ENCODE measurements around the gene C1QL4. TPM values are rescaled to one million over a fixed set of nuclear protein-coding genes. Genes with fewer than 3 reads are reported as not detected.

Gene C1QL4
- total RNA-seq, 1 donor from 2014 or later = not detected

DNA sequence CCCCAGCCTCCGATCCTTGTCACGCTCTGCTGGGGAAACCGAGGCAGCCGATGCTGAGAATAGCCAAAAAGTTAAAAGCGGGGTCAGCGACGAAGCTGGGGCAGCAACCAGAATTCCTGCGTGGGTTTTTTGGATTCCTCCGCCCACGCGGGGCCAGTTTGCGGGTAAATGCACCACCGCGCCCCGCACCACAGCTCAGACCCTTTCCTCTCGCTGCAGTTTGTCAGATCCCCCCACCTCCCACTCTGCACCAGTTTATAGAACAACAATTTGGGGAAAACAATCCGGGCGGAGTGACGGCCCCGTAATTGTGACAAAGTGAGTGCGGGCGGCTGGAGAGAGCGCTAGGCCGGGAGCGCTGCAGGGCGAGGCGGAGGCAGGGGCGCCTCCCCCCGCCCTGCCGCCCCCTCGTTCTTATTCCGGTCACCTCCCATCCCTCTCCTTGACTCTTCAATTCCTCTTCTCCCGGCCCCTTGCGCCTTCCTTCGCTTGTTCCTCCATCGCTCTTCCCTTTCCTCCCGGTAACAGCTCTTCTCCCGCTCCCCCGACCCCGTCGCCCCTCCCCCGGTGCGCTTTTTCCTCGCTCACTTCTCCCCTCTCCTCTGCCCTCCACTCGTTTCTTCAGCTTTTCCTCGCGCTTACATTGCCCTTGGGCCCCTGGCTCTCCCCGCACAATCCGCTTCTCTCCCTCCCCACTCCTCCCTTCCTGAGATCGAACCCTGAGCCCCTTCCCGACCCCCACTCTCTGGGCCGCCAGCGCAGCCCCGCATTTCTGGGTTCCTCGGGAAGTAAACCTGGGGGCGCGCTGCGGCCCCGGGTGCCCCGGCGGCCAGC lies 9.1 kb upstream of the C1QL4 start:
- Mint-ChIP-seq H3K4me1 (ENCODE audit: low read depth) (peaks cover 19% of the 10 kb centered on the region), H3K27me3 (ENCODE audit: low read depth) (peaks cover 64% of the 10 kb centered on the region), H3K9me3 (no peaks in the 10 kb centered on the region), H3K4me3 (ENCODE audit: low read depth) (peak overlapping the region; percentile 67), H3K27ac (no peak overlapping the region), H3K36me3 (ENCODE audit: low read depth) (no peaks in the 10 kb centered on the region)
- intact Hi-C loops (cut with micrococcal nuclease) = loop anchor here (2.0 kb wide), 1 partner anchor 13 kb away; no protein-coding TSS in a partner anchor
- no peak for DNase-seq (ENCODE audit: low spot score)

DNA sequence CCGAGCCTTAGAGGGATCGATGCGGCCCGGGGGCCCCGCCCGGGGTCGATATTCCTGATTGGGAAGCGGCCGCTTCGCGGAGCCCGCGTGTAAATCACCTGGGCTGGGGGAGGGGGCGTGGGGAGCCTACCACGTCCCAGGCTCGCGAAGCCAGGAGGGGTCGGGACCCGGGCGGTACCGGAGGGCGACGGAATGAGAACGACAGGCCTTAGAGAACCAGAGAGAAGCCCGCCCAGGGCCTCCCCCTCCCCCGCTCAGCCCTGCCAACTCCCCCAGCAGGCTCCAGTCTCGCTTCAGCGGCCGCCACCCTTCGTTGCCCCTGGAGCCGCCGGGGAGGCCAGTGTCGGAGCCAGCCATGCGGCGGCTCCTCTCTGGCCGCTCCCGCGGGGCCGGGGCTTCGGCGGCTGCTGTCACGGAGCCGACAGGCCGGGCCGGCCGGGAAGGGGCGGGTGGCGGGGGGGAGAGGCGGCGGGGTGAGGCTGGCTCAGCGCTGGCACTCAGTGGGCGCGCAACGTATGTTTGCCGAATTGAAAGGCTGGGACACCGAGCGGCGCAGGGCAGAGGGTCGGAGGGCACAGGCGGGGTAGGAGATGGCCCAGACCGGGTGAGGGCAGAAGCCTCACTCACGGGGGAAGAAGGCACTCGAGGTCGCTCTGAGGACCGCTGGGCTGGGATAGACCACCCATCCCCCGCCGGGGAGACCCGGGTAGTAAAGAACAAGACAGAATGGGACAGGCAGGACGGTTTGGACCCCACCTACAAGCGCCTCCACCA lies 8.2 kb upstream of the C1QL4 start:
- H3K27me3 Mint-ChIP-seq (ENCODE audit: low read depth) = peaks cover 67% of the 10 kb centered on the region
- no peaks in the 10 kb centered on the region for H3K9me3 Mint-ChIP-seq
- H3K4me3 Mint-ChIP-seq (ENCODE audit: low read depth) = no peak overlapping the region
- no peaks in the 10 kb centered on the region for H3K36me3 Mint-ChIP-seq (ENCODE audit: low read depth)
- H3K4me1 Mint-ChIP-seq (ENCODE audit: low read depth) = peaks cover 19% of the 10 kb centered on the region
- DNase-seq (ENCODE audit: low spot score) = no peak
- no peak overlapping the region for H3K27ac Mint-ChIP-seq
- intact Hi-C loops (cut with micrococcal nuclease) = no loop called here

- Mint-ChIP-seq H3K27me3 (ENCODE audit: low read depth) (peaks cover 73% of the 10 kb centered on the region), H3K9me3 (no peaks in the 10 kb centered on the region), H3K27ac (no peak overlapping the region), H3K4me1 (ENCODE audit: low read depth) (peaks cover 19% of the 10 kb centered on the region), H3K4me3 (ENCODE audit: low read depth) (no peak overlapping the region), H3K36me3 (ENCODE audit: low read depth) (no peaks in the 10 kb centered on the region)
- intact Hi-C loops (cut with micrococcal nuclease) = no loop called here
- no peak for DNase-seq (ENCODE audit: low spot score)
Observed at GRCh38 chr12:49344486-49345050, 7.6 kb upstream of the C1QL4 start.

- H3K4me3 Mint-ChIP-seq (ENCODE audit: low read depth) = peak overlapping the region; percentile 51
- intact Hi-C loops (cut with micrococcal nuclease) = loop anchor here (1.0 kb wide), 2 partner anchors 47 to 55 kb away; no protein-coding TSS in a partner anchor
- H3K4me1 Mint-ChIP-seq (ENCODE audit: low read depth) = peaks cover 20% of the 10 kb centered on the region
- no peak for DNase-seq (ENCODE audit: low spot score)
- no peaks in the 10 kb centered on the region for H3K9me3 Mint-ChIP-seq
- H3K36me3 Mint-ChIP-seq (ENCODE audit: low read depth) = no peaks in the 10 kb centered on the region
- peaks cover 77% of the 10 kb centered on the region for H3K27me3 Mint-ChIP-seq (ENCODE audit: low read depth)
- H3K27ac Mint-ChIP-seq = peak overlapping the region; percentile 3
Observed at GRCh38 chr12:49342914-49343731, 6.1 kb upstream of the C1QL4 start.

DNA sequence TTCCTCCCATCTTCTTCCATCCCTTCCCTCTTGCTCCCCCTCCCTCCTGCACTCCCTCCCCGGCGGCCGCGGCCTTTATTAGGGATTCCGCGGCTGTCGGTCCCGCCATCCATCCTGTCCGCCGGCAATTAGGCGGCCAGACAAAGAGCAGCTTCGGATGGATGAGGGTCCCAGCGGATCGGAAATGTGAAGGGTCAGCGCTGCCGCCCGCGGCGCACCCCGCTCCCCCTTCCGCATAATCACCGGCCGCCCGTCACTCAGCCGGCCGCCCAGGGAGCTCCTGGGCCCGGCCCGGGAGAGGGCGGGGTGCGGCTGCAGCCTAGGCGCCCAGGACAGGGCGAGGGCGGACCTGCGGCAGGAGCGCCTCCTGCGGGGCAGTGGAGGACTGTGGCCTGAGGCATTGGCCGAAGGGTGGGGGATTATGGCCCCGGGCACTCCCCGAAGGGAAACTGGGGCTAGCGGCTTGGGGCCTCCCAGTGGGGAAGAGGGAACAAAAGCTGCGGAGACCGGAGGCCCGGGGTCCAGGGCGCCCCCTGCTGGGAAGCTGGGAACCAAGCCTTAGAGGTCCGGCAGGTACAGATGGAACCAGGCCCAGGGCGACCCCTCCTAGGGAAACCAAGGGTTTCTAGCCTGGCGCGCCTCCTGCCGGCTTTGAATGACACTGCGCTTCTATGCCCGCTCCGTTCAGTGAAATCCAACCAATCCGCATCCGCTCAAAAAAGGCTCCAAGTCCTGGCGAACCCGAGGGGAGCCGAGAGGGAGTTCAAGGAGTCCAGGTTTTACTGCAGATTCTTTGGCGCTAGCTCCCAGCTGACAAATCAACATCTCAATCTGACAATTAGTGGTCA lies 5.3 kb upstream of the C1QL4 start:
- Mint-ChIP-seq H3K9me3 (no peaks in the 10 kb centered on the region), H3K4me1 (ENCODE audit: low read depth) (peaks cover 26% of the 10 kb centered on the region), H3K36me3 (ENCODE audit: low read depth) (no peaks in the 10 kb centered on the region), H3K27me3 (ENCODE audit: low read depth) (peaks cover 81% of the 10 kb centered on the region), H3K27ac (no peak overlapping the region), H3K4me3 (ENCODE audit: low read depth) (peak overlapping the region; percentile 37)
- intact Hi-C loops (cut with micrococcal nuclease) = loop anchor here (1.0 kb wide), 2 partner anchors 46 to 54 kb away; no protein-coding TSS in a partner anchor
- DNase-seq (ENCODE audit: low spot score) = peak; percentile 67

DNA sequence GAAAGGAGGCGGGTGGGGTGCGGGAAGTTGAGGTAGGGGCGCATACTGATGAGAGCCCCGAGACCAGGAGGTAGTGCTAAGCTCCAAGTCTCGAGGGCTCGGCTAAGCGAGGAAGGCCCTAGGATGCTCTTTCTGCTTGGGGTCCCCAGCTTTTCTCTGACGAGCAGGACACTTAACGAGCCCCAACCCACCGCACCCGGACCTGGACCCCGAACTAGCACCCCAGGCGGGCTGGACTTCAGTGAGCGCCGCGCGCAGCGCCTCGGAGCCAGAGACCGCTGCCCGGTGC lies 4.7 kb upstream of the C1QL4 start:
- H3K4me3 Mint-ChIP-seq (ENCODE audit: low read depth) = no peak overlapping the region
- no peaks in the 10 kb centered on the region for H3K36me3 Mint-ChIP-seq (ENCODE audit: low read depth)
- peaks cover 81% of the 10 kb centered on the region for H3K27me3 Mint-ChIP-seq (ENCODE audit: low read depth)
- intact Hi-C loops (cut with micrococcal nuclease) = loop anchor here (1.0 kb wide), 2 partner anchors 45 to 53 kb away; no protein-coding TSS in a partner anchor
- no peak for DNase-seq (ENCODE audit: low spot score)
- no peak overlapping the region for H3K27ac Mint-ChIP-seq
- peaks cover 25% of the 10 kb centered on the region for H3K4me1 Mint-ChIP-seq (ENCODE audit: low read depth)
- H3K9me3 Mint-ChIP-seq = no peaks in the 10 kb centered on the region

DNA sequence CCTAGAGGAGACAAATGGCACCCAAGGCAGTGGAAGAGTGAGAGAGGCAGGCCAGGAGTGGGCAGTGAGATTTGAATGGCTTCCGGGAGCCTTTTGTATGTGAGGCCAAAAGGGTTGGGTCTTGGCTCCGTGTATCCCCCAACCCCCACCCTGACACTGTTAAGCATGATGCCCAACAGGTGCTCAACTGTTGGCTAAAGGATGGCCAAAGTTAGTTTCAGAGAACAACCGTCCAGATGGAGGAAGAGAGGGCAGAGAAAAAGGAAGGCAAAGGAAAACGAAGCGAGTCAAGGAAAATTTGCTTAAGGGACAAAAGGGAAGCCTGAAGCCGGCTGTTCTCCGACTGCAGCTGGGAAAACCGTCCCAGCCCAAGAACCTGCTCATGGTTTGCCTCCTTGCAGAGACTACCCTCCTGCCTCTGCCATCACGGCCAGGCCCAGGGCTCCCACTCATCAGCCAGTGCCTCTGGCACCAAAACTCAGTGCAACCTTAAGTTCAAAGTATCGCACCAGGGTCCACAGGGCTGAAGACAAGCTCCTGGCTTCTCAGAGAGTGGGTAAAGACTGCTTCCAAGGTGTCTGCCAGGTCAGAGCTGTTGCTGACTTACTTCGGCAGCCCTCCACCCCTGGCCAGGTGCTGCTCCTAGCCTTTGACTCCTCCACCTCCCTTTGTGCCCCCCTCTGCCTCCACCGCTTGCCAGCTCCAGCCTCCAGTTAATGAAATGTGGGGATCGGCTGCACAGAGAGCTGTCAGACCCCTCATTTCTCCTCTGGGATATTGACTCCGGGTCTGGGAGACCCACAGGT lies 4.2 kb upstream of the C1QL4 start:
- Mint-ChIP-seq H3K36me3 (ENCODE audit: low read depth) (no peaks in the 10 kb centered on the region), H3K27ac (no peak overlapping the region), H3K27me3 (ENCODE audit: low read depth) (peaks cover 76% of the 10 kb centered on the region), H3K9me3 (no peaks in the 10 kb centered on the region), H3K4me1 (ENCODE audit: low read depth) (peaks cover 23% of the 10 kb centered on the region), H3K4me3 (ENCODE audit: low read depth) (no peak overlapping the region)
- intact Hi-C loops (cut with micrococcal nuclease) = no loop called here
- DNase-seq (ENCODE audit: low spot score) = no peak

DNA sequence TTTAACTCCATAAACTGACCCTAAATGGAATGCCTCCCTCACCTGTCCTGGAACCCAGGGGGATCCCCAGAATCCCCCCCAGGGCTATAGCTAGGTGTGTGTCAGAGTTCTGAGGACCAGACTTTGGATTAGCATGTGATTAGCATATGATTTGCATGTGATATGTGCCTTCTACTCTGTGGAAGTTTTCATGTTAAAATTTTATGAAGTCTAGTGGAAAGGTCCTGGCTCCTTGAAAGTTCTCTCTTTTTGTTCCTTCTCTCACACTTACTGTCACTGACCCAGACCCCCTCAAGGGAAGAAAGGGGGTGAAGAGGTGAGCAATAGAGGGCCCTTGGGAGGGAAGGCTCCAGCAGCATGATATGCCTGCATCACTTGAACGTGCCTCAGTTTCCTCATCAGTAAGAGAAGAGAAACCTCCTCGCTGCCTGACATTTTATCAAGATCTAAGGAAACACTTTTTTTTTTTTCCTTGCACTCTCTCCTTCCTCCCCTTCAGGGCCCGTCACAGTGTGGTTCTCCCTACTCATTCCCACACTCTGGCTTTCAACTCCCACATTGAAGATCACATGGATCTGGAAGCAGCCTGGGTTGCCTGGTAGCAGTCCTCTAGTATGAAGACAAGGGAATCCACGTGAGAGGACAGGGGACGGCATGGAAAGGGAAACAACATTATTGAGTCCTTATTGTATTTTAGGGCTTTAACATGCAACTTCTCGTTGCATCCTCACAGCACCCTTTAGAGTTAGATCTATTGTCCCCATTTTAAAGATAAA lies 3.3 kb upstream of the C1QL4 start:
- no peak for DNase-seq (ENCODE audit: low spot score)
- peaks cover 75% of the 10 kb centered on the region for H3K27me3 Mint-ChIP-seq (ENCODE audit: low read depth)
- intact Hi-C loops (cut with micrococcal nuclease) = no loop called here
- peaks cover 25% of the 10 kb centered on the region for H3K4me1 Mint-ChIP-seq (ENCODE audit: low read depth)
- no peak overlapping the region for H3K27ac Mint-ChIP-seq
- no peak overlapping the region for H3K4me3 Mint-ChIP-seq (ENCODE audit: low read depth)
- H3K9me3 Mint-ChIP-seq = no peaks in the 10 kb centered on the region
- no peaks in the 10 kb centered on the region for H3K36me3 Mint-ChIP-seq (ENCODE audit: low read depth)

DNA sequence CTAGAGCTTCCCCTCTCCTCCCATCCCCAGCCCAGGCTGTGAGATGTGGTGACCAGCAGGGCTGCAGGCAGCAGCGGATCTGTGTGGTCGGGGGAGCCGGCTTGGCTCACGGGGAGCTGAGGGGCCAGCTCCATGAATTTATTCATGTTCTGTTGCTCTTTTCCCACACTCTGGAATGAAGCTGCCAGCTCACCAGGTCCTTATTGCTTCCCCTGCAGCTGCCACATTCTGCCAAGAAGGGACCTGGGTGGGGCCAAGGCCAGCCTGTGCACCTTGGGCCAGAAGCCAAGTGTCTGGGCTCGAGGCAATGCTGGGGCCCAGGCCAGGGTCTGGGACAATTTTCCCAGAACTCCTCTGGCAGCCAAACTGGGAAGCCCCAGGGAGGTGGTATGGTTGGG lies 2.5 kb upstream of the C1QL4 start:
- no peaks in the 10 kb centered on the region for H3K36me3 Mint-ChIP-seq (ENCODE audit: low read depth)
- H3K27ac Mint-ChIP-seq = no peak overlapping the region
- no peak overlapping the region for H3K4me3 Mint-ChIP-seq (ENCODE audit: low read depth)
- H3K4me1 Mint-ChIP-seq (ENCODE audit: low read depth) = peaks cover 25% of the 10 kb centered on the region
- no peaks in the 10 kb centered on the region for H3K9me3 Mint-ChIP-seq
- no peak for DNase-seq (ENCODE audit: low spot score)
- intact Hi-C loops (cut with micrococcal nuclease) = loop anchor here (2.0 to 5.0 kb wide), 2 partner anchors 249 to 357 kb away; no protein-coding TSS in a partner anchor
- peaks cover 80% of the 10 kb centered on the region for H3K27me3 Mint-ChIP-seq (ENCODE audit: low read depth)

DNA sequence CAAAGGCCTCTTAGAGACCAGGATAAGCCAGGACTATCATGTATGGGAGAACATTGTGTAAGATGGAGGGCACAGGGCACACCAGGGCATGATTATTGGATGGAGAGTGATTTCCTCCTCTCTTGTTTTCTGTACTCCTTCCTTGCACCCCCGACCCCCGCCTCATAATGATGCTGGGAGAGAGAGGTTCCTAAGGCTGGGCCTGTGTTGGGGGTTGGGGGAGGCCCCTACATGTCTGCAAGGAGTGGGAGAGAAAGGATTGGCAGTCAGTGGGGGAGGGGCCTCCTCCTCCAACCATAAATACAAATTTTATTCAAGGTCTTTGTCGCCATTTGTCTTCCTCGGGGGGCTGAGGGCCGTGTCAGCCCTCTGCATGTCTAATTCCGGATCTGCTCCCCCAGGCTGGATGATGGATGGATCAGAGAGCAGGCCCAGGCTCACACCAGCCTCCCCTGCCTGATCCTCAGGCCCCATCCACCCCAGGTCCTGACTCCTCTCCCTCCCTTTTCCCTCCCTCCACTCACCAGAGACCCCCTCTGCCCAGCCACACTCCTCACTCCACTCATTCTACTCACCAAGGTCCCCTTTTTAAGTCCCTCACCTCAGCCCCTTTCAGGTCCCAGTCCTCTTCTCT lies 2.0 kb upstream of the C1QL4 start:
- no peak for DNase-seq (ENCODE audit: low spot score)
- H3K27me3 Mint-ChIP-seq (ENCODE audit: low read depth) = peaks cover 79% of the 10 kb centered on the region
- intact Hi-C loops (cut with micrococcal nuclease) = loop anchor here (2.0 to 5.0 kb wide), 2 partner anchors 248 to 357 kb away; no protein-coding TSS in a partner anchor
- H3K4me1 Mint-ChIP-seq (ENCODE audit: low read depth) = peaks cover 23% of the 10 kb centered on the region
- H3K9me3 Mint-ChIP-seq = no peaks in the 10 kb centered on the region
- no peak overlapping the region for H3K4me3 Mint-ChIP-seq (ENCODE audit: low read depth)
- no peaks in the 10 kb centered on the region for H3K36me3 Mint-ChIP-seq (ENCODE audit: low read depth)
- no peak overlapping the region for H3K27ac Mint-ChIP-seq
